ENCODE data around the gene RNF175. TPM values are rescaled to one million over a fixed set of nuclear protein-coding genes. Genes with fewer than 3 reads are reported as not detected.

The RNF175 gene
- total and polyA plus RNA-seq, 4 donors = 7.8 to 41.7 (median 32.9) TPM

GRCh38 chr4:153729895-153730294, 29.9 kb downstream of the RNF175 start:
- Histone ChIP-seq H3K27ac (ENCODE audit: low read depth, low read length) (no peak overlapping the region), H3K9me3 (ENCODE audit: control insufficient read depth, insufficient read depth, low read length) (no peaks in the 10 kb centered on the region), H3K4me3 (ENCODE audit: low read depth, low read length) (no peak overlapping the region), H3K27me3 (ENCODE audit: control insufficient read depth, insufficient read depth, low read length) (no peaks in the 10 kb centered on the region), H3K36me3 (ENCODE audit: control insufficient read depth, insufficient read depth, low read length) (no peaks in the 10 kb centered on the region), H3K4me1 (ENCODE audit: control insufficient read depth, insufficient read depth, low read length) (no peaks in the 10 kb centered on the region)
- DNase-seq (ENCODE audit: low read depth in 4 of 6, low spot score in 6 of 6) = no peak
- 90% methylated on average over 2 of the region's 2 CpGs for WGBS (ENCODE audit: insufficient coverage)

- Histone ChIP-seq H3K27me3 (ENCODE audit: control insufficient read depth, insufficient read depth, low read length) (no peaks in the 10 kb centered on the region), H3K4me3 (ENCODE audit: low read depth, low read length) (no peak overlapping the region), H3K27ac (ENCODE audit: low read depth, low read length) (no peak overlapping the region), H3K36me3 (ENCODE audit: control insufficient read depth, insufficient read depth, low read length) (no peaks in the 10 kb centered on the region), H3K4me1 (ENCODE audit: control insufficient read depth, insufficient read depth, low read length) (no peaks in the 10 kb centered on the region), H3K9me3 (ENCODE audit: control insufficient read depth, insufficient read depth, low read length) (no peaks in the 10 kb centered on the region)
- WGBS (ENCODE audit: insufficient coverage) = 69% methylated on average over 2 of the region's 4 CpGs
- DNase-seq (ENCODE audit: low read depth in 4 of 6, low spot score in 6 of 6) = no peak
Measured at GRCh38 chr4:153728660-153729059, 31.2 kb downstream of the RNF175 start.

GRCh38 chr4:153728151-153728550, 31.7 kb downstream of the RNF175 start:
- Histone ChIP-seq H3K4me1 (ENCODE audit: control insufficient read depth, insufficient read depth, low read length) (no peaks in the 10 kb centered on the region), H3K4me3 (ENCODE audit: low read depth, low read length) (no peak overlapping the region), H3K27me3 (ENCODE audit: control insufficient read depth, insufficient read depth, low read length) (no peaks in the 10 kb centered on the region), H3K9me3 (ENCODE audit: control insufficient read depth, insufficient read depth, low read length) (no peaks in the 10 kb centered on the region), H3K27ac (ENCODE audit: low read depth, low read length) (no peak overlapping the region), H3K36me3 (ENCODE audit: control insufficient read depth, insufficient read depth, low read length) (no peaks in the 10 kb centered on the region)
- no peak for DNase-seq (ENCODE audit: low read depth in 4 of 6, low spot score in 6 of 6)
- no CpG with 5 or more reads among the region's 5 CpGs for WGBS (ENCODE audit: insufficient coverage)

- no peaks in the 10 kb centered on the region for H3K4me1 ChIP-seq (ENCODE audit: control insufficient read depth, insufficient read depth, low read length)
- H3K27ac ChIP-seq (ENCODE audit: low read depth, low read length) = no peak overlapping the region
- no peak overlapping the region for H3K4me3 ChIP-seq (ENCODE audit: low read depth, low read length)
- H3K27me3 ChIP-seq (ENCODE audit: control insufficient read depth, insufficient read depth, low read length) = no peaks in the 10 kb centered on the region
- no CpG with 5 or more reads among the region's 1 CpG for WGBS (ENCODE audit: insufficient coverage)
- DNase-seq (ENCODE audit: low read depth in 4 of 6, low spot score in 6 of 6) = no peak
- no peaks in the 10 kb centered on the region for H3K36me3 ChIP-seq (ENCODE audit: control insufficient read depth, insufficient read depth, low read length)
- no peaks in the 10 kb centered on the region for H3K9me3 ChIP-seq (ENCODE audit: control insufficient read depth, insufficient read depth, low read length)
Measured at GRCh38 chr4:153725831-153726154, 34.0 kb downstream of the RNF175 start.

GRCh38 chr4:153725136-153725830, 34.5 kb downstream of the RNF175 start:
- Histone ChIP-seq H3K9me3 (ENCODE audit: control insufficient read depth, insufficient read depth, low read length) (no peaks in the 10 kb centered on the region), H3K36me3 (ENCODE audit: control insufficient read depth, insufficient read depth, low read length) (no peaks in the 10 kb centered on the region), H3K4me1 (ENCODE audit: control insufficient read depth, insufficient read depth, low read length) (no peaks in the 10 kb centered on the region), H3K27ac (ENCODE audit: low read depth, low read length) (no peak overlapping the region), H3K27me3 (ENCODE audit: control insufficient read depth, insufficient read depth, low read length) (no peaks in the 10 kb centered on the region), H3K4me3 (ENCODE audit: low read depth, low read length) (no peak overlapping the region)
- WGBS (ENCODE audit: insufficient coverage) = 89% methylated on average over 4 of the region's 5 CpGs
- DNase-seq (ENCODE audit: low read depth in 4 of 6, low spot score in 6 of 6) = peak in 1 of 6 donors; percentile 3

- H3K4me1 ChIP-seq (ENCODE audit: control insufficient read depth, insufficient read depth, low read length) = no peaks in the 10 kb centered on the region
- 100% methylated on average over 2 of the region's 5 CpGs for WGBS (ENCODE audit: insufficient coverage)
- no peak for DNase-seq (ENCODE audit: low read depth in 4 of 6, low spot score in 6 of 6)
- H3K36me3 ChIP-seq (ENCODE audit: control insufficient read depth, insufficient read depth, low read length) = no peaks in the 10 kb centered on the region
- no peaks in the 10 kb centered on the region for H3K27me3 ChIP-seq (ENCODE audit: control insufficient read depth, insufficient read depth, low read length)
- H3K27ac ChIP-seq (ENCODE audit: low read depth, low read length) = no peak overlapping the region
- no peak overlapping the region for H3K4me3 ChIP-seq (ENCODE audit: low read depth, low read length)
- H3K9me3 ChIP-seq (ENCODE audit: control insufficient read depth, insufficient read depth, low read length) = no peaks in the 10 kb centered on the region
Measured at GRCh38 chr4:153724606-153725005, 35.2 kb downstream of the RNF175 start.

- Histone ChIP-seq H3K27ac (ENCODE audit: low read depth, low read length) (no peak overlapping the region), H3K4me1 (ENCODE audit: control insufficient read depth, insufficient read depth, low read length) (no peaks in the 10 kb centered on the region), H3K36me3 (ENCODE audit: control insufficient read depth, insufficient read depth, low read length) (no peaks in the 10 kb centered on the region), H3K4me3 (ENCODE audit: low read depth, low read length) (no peak overlapping the region), H3K27me3 (ENCODE audit: control insufficient read depth, insufficient read depth, low read length) (no peaks in the 10 kb centered on the region), H3K9me3 (ENCODE audit: control insufficient read depth, insufficient read depth, low read length) (no peaks in the 10 kb centered on the region)
- DNase-seq (ENCODE audit: low read depth in 4 of 6, low spot score in 6 of 6) = no peak
- 83% methylated on average over 1 of the region's 1 CpG for WGBS (ENCODE audit: insufficient coverage)
Measured at GRCh38 chr4:153722036-153722435, 37.8 kb downstream of the RNF175 start.

GRCh38 chr4:153713866-153714646, 45.8 kb downstream of the RNF175 start:
- Histone ChIP-seq H3K36me3 (ENCODE audit: control insufficient read depth, insufficient read depth, low read length) (no peaks in the 10 kb centered on the region), H3K27me3 (ENCODE audit: control insufficient read depth, insufficient read depth, low read length) (no peaks in the 10 kb centered on the region), H3K4me1 (ENCODE audit: control insufficient read depth, insufficient read depth, low read length) (no peaks in the 10 kb centered on the region), H3K9me3 (ENCODE audit: control insufficient read depth, insufficient read depth, low read length) (no peaks in the 10 kb centered on the region), H3K4me3 (ENCODE audit: low read depth, low read length) (no peak overlapping the region), H3K27ac (ENCODE audit: low read depth, low read length) (no peak overlapping the region)
- no CpG with 5 or more reads among the region's 2 CpGs for WGBS (ENCODE audit: insufficient coverage)
- DNase-seq (ENCODE audit: low read depth in 4 of 6, low spot score in 6 of 6) = peak in 1 of 6 donors; percentile 13

- Histone ChIP-seq H3K27ac (ENCODE audit: low read depth, low read length) (no peak overlapping the region), H3K9me3 (ENCODE audit: control insufficient read depth, insufficient read depth, low read length) (no peaks in the 10 kb centered on the region), H3K4me1 (ENCODE audit: control insufficient read depth, insufficient read depth, low read length) (no peaks in the 10 kb centered on the region), H3K27me3 (ENCODE audit: control insufficient read depth, insufficient read depth, low read length) (no peaks in the 10 kb centered on the region), H3K36me3 (ENCODE audit: control insufficient read depth, insufficient read depth, low read length) (no peaks in the 10 kb centered on the region), H3K4me3 (ENCODE audit: low read depth, low read length) (no peak overlapping the region)
- no peak for DNase-seq (ENCODE audit: low read depth in 4 of 6, low spot score in 6 of 6)
- no CpG with 5 or more reads among the region's 1 CpG for WGBS (ENCODE audit: insufficient coverage)
Measured at GRCh38 chr4:153710681-153711080, 49.1 kb downstream of the RNF175 start.

- no peak overlapping the region for H3K27ac ChIP-seq (ENCODE audit: low read depth, low read length)
- DNase-seq (ENCODE audit: low read depth in 4 of 6, low spot score in 6 of 6) = no peak
- H3K27me3 ChIP-seq (ENCODE audit: control insufficient read depth, insufficient read depth, low read length) = no peaks in the 10 kb centered on the region
- H3K36me3 ChIP-seq (ENCODE audit: control insufficient read depth, insufficient read depth, low read length) = no peaks in the 10 kb centered on the region
- H3K9me3 ChIP-seq (ENCODE audit: control insufficient read depth, insufficient read depth, low read length) = no peaks in the 10 kb centered on the region
- no peaks in the 10 kb centered on the region for H3K4me1 ChIP-seq (ENCODE audit: control insufficient read depth, insufficient read depth, low read length)
- no peak overlapping the region for H3K4me3 ChIP-seq (ENCODE audit: low read depth, low read length)
Measured at GRCh38 chr4:153706519-153706918, 53.3 kb downstream of the RNF175 start.
